KMS-11 (cell line): Measurements from ENCODE around the gene HBG1.
"Not testable (repeated sequence)": the region's sequence is repeated elsewhere in the genome, so short reads cannot be mapped to it uniquely, and the experiment has no call there.

Experiments
- H2AFZ ChIP-seq: fragments of 200-600 bp; sonication (generic); 2 replicates; pipeline ENCODE4 v1.6.1; 2016; ENCODE audit warnings: antibody characterized with exemption, mixed run types, low read depth
- H3K27ac ChIP-seq: fragments of 200-600 bp; sonication (generic); 2 replicates; pipeline ENCODE4 v1.6.1; 2016; ENCODE audit warnings: mild to moderate bottlenecking, mixed run types
- H3K27me3 ChIP-seq: fragments of 200-600 bp; sonication (generic); 2 replicates; pipeline ENCODE4 v1.6.1; 2017; ENCODE audit warnings: mild to moderate bottlenecking, low read depth, mixed run types, moderate library complexity; ENCODE audit not compliant: insufficient read depth
- H3K36me3 ChIP-seq: fragments of 200-600 bp; sonication (generic); 2 replicates; pipeline ENCODE4 v1.6.1; 2017; ENCODE audit warnings: mild to moderate bottlenecking, mixed run types; ENCODE audit not compliant: insufficient read depth
- H3K4me1 ChIP-seq: fragments of 200-600 bp; sonication (generic); 2 replicates; pipeline ENCODE4 v1.6.1; 2016; ENCODE audit warnings: mild to moderate bottlenecking, low read depth, mixed run types; ENCODE audit not compliant: poor library complexity, severe bottlenecking
- H3K4me2 ChIP-seq: fragments of 200-600 bp; sonication (generic); 2 replicates; pipeline ENCODE4 v1.7.0; 2016; ENCODE audit warnings: mild to moderate bottlenecking, mixed run types
- H3K4me3 ChIP-seq: fragments of 200-600 bp; sonication (generic); IDR thresholded peaks from 2 replicates; pipeline ENCODE4 v1.6.1; 2017; ENCODE audit warnings: low read depth, low read length, mixed read lengths; ENCODE audit not compliant: insufficient read depth
- H3K79me2 ChIP-seq: fragments of 200-600 bp; sonication (generic); 2 replicates; pipeline ENCODE4 v1.6.1; 2016; ENCODE audit warnings: low read depth, mixed run types; ENCODE audit not compliant: insufficient read depth
- H3K9ac ChIP-seq: fragments of 200-600 bp; sonication (generic); 2 replicates; pipeline ENCODE4 v1.6.1; 2016; ENCODE audit warnings: mild to moderate bottlenecking, mixed run types
- H4K20me1 ChIP-seq: fragments of 200-600 bp; sonication (generic); 2 replicates; pipeline ENCODE4 v1.6.1; 2016; ENCODE audit warnings: mild to moderate bottlenecking, mixed run types; ENCODE audit not compliant: insufficient read depth
- CTCF ChIP-seq: fragments of 200-600 bp; sonication (generic); conservative IDR thresholded peaks from 2 replicates; pipeline ENCODE4 v1.6.1; 2017; ENCODE audit warnings: low read depth, mild to moderate bottlenecking, antibody characterized with exemption, low read length, moderate library complexity, mixed read lengths

HBG1 gene

GRCh38 chr11:5249807-5250396, at the start of gene HBG1:
TSS of gene HBG1 (minus strand) at chr11:5249857. CDS start at chr11:5249804, 53 bp downstream.
- not testable (repeated sequence) for H3K36me3 ChIP-seq, H4K20me1 ChIP-seq, H3K4me2 ChIP-seq, H3K4me1 ChIP-seq, H3K27me3 ChIP-seq, H3K9ac ChIP-seq, H3K4me3 ChIP-seq, H3K27ac ChIP-seq, H2AFZ ChIP-seq, H3K79me2 ChIP-seq

- Histone ChIP-seq H3K4me2 (no peak overlapping the region), H3K9ac (no peak overlapping the region), H3K79me2 (no peaks in the 10 kb centered on the region), H4K20me1 (no peaks in the 10 kb centered on the region), H3K27ac (no peak overlapping the region), H3K36me3 (no peaks in the 10 kb centered on the region), H2AFZ (no peak overlapping the region), H3K4me1 (no peaks in the 10 kb centered on the region), H3K27me3 (no peaks in the 10 kb centered on the region), H3K4me3 (no peak overlapping the region)
- TF ChIP-seq CTCF: no peak
These were observed 48.8 kb upstream of the HBG1 start for GRCh38 chr11:5298451-5298850.

GRCh38 chr11:5297721-5298323, 48.2 kb upstream of the HBG1 start:
- no peak overlapping the region for H3K4me3 ChIP-seq
- H3K36me3 ChIP-seq: no peaks in the 10 kb centered on the region
- H3K79me2 ChIP-seq: no peaks in the 10 kb centered on the region
- H3K27me3 ChIP-seq: no peaks in the 10 kb centered on the region
- H3K4me1 ChIP-seq: no peaks in the 10 kb centered on the region
- H3K4me2 ChIP-seq: no peak overlapping the region
- H4K20me1 ChIP-seq: no peaks in the 10 kb centered on the region
- H3K27ac ChIP-seq: no peak overlapping the region
- no peak overlapping the region for H2AFZ ChIP-seq
- no peak for TF ChIP-seq CTCF
- no peak overlapping the region for H3K9ac ChIP-seq

DNA sequence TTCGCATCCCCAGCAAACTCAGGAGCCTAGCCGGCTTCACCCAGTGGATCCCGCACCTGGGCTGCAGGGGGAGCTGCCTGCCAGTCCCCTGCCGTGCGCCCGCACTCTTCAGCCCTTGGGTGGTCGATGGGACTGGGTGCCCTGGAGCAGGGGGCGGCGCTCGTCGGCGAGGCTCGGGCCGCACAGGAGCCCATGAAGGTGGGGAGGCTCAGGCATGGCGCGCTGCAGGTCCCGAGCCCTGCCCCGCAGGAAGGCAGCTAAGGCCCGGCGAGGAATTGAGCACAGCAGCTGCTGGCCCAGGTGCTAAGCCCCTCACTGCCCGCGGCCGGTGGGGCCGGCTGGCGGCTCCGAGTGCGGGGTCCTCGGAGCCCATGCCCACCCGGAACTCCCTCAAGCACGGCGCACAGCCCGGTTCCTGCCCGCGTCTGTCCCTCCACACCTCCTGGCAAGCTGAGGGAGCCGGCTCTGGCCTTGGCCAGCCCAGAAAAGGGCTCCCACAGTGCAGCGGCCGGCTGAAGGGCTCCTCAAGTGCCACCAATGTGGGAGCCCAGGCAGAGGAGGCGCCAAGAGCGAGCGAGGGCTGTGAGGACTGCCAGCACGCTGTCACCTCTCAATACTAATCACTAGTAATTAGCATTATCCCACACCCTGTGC, 44.8 kb upstream of the HBG1 start:
- H3K4me2 ChIP-seq, H3K27ac ChIP-seq, H3K4me3 ChIP-seq, H3K4me1 ChIP-seq, H3K9ac ChIP-seq, H3K27me3 ChIP-seq, H2AFZ ChIP-seq, H3K36me3 ChIP-seq, H4K20me1 ChIP-seq, H3K79me2 ChIP-seq: not testable (repeated sequence)

GRCh38 chr11:5293028-5293427, 43.4 kb upstream of the HBG1 start:
- no peaks in the 10 kb centered on the region for H3K4me1 ChIP-seq
- H3K4me2 ChIP-seq: no peak overlapping the region
- H3K36me3 ChIP-seq: no peaks in the 10 kb centered on the region
- no peaks in the 10 kb centered on the region for H3K79me2 ChIP-seq
- H3K27me3 ChIP-seq: no peaks in the 10 kb centered on the region
- no peaks in the 10 kb centered on the region for H4K20me1 ChIP-seq
- H3K27ac ChIP-seq: no peak overlapping the region
- H2AFZ ChIP-seq: no peak overlapping the region
- H3K4me3 ChIP-seq: no peak overlapping the region
- no peak overlapping the region for H3K9ac ChIP-seq
- TF ChIP-seq CTCF: no peak
